ENCODE results near the gene STK40. TPM values are rescaled to one million over a fixed set of nuclear protein-coding genes. Genes with fewer than 3 reads are reported as not detected.

Gene STK40
- total and polyA plus RNA-seq, 9 of the 15 experiments (the other 6 are each of a cell fraction or from before 2014, with no cell fraction given) = 0.69 to 94.3 (median 39.1) TPM

- peak; percentile 65; the same call in 1 of the 2 replicates for TF ChIP-seq REST (IDR thresholded peaks at IDR 0.05; ENCODE audit: borderline replicate concordance)
- no peak for TF ChIP-seq REST (CRISPR knock-in tag; IDR thresholded peaks at IDR 0.05; ENCODE audit: low read depth)
- no peak for TF ChIP-seq HLTF (IDR thresholded peaks at IDR 0.05)
- no peak for TF ChIP-seq LCOR (CRISPR knock-in tag; IDR thresholded peaks at IDR 0.05)
- no peak for TF ChIP-seq SIN3A (IDR thresholded peaks at IDR 0.05; ENCODE audit: borderline replicate concordance in 2 of 2, control insufficient read depth in 1 of 2, low read depth in 2 of 2, low read length in 2 of 2)
- TF ChIP-seq RHOXF2B (CRISPR knock-in tag; conservative IDR thresholded peaks at IDR 0.05) = no peak
- TF ChIP-seq, protein P1, sequence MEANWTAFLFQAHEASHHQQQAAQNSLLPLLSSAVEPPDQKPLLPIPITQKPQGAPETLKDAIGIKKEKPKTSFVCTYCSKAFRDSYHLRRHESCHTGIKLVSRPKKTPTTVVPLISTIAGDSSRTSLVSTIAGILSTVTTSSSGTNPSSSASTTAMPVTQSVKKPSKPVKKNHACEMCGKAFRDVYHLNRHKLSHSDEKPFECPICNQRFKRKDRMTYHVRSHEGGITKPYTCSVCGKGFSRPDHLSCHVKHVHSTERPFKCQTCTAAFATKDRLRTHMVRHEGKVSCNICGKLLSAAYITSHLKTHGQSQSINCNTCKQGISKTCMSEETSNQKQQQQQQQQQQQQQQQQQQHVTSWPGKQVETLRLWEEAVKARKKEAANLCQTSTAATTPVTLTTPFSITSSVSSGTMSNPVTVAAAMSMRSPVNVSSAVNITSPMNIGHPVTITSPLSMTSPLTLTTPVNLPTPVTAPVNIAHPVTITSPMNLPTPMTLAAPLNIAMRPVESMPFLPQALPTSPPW (CRISPR knock-in tag; IDR thresholded peaks at IDR 0.05) = peak; percentile 22; the same call in 1 of the 2 replicates
- TF ChIP-seq EWSR1 (IDR thresholded peaks at IDR 0.05; ENCODE audit: borderline replicate concordance, low read depth, partially characterized antibody) = no peak
- no peak for TF ChIP-seq ZNF717 (CRISPR knock-in tag; IDR thresholded peaks at IDR 0.05)
- no peak for TF ChIP-seq ZBTB43 (CRISPR knock-in tag; IDR thresholded peaks at IDR 0.05)
- TF ChIP-seq POLR2AphosphoS2 (IDR thresholded peaks at IDR 0.05; ENCODE audit: low read length) = no peak
- no peak for TF ChIP-seq ZC3H11A (IDR thresholded peaks at IDR 0.05; ENCODE audit: low read depth, low read length)
- TF ChIP-seq, protein P2, sequence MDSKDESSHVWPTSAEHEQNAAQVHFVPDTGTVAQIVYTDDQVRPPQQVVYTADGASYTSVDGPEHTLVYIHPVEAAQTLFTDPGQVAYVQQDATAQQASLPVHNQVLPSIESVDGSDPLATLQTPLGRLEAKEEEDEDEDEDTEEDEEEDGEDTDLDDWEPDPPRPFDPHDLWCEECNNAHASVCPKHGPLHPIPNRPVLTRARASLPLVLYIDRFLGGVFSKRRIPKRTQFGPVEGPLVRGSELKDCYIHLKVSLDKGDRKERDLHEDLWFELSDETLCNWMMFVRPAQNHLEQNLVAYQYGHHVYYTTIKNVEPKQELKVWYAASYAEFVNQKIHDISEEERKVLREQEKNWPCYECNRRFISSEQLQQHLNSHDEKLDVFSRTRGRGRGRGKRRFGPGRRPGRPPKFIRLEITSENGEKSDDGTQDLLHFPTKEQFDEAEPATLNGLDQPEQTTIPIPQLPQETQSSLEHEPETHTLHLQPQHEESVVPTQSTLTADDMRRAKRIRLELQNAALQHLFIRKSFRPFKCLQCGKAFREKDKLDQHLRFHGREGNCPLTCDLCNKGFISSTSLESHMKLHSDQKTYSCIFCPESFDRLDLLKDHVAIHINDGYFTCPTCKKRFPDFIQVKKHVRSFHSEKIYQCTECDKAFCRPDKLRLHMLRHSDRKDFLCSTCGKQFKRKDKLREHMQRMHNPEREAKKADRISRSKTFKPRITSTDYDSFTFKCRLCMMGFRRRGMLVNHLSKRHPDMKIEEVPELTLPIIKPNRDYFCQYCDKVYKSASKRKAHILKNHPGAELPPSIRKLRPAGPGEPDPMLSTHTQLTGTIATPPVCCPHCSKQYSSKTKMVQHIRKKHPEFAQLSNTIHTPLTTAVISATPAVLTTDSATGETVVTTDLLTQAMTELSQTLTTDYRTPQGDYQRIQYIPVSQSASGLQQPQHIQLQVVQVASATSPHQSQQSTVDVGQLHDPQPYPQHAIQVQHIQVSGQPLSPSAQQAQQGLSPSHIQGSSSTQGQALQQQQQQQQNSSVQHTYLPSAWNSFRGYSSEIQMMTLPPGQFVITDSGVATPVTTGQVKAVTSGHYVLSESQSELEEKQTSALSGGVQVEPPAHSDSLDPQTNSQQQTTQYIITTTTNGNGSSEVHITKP (IDR thresholded peaks at IDR 0.05; ENCODE audit: partially characterized antibody) = no peak
Observed at GRCh38 chr1:36342426-36343185, 43.1 kb downstream of the STK40 start (continued).
